ENCODE data around the gene RDH16. TPM values are rescaled to one million over a fixed set of nuclear protein-coding genes. Genes with fewer than 3 reads are reported as not detected.
"Not testable (repeated sequence)": the region's sequence is repeated elsewhere in the genome, so short reads cannot be mapped to it uniquely, and the experiment has no call there.

The RDH16 gene
- polyA plus RNA-seq, 1 donor from 2014 or later: 0.09 TPM

DNA sequence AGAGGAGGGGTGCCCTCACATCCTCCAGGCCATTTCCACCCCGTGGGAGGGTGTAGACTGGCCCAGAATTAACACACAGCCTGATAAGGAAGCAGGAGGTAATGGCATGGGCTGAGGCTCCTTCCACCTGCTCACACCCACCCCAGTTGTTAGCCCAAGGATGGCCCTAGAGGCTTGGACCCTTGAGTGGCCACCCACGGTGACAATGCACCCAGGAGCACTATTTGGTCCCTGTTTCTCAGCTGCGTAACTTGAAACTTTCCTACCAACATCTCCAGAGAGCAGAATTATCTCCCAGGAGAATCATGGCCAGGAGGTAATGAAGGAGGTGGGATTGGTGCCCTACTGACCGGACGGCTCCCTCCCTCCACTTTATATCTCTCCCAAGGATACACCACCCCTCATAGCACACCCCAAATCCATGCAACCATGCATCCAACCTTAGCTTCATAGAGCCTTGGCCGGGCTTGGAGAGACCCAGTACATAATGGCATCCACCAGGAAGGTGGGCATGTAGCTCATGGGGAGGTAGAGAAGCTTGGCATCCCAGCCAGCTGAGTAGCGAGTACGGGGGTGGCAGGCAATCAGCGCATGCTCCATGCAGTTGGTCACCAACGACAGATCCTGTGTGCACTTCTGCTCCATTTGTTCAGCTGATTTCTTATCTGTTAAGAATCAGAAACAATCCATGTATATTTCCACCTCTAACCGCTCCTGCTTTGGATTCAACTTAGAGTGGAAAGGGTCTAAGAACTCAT lies 5.6 kb downstream of the RDH16 start:
- H3K4me1 Mint-ChIP-seq: no peaks in the 10 kb centered on the region
- H3K27ac Mint-ChIP-seq: no peak overlapping the region
- peaks cover 14% of the 10 kb centered on the region for H3K36me3 Mint-ChIP-seq
- H3K4me3 Mint-ChIP-seq: no peak overlapping the region
- peaks cover 0 to 4% (median 2%) of the 10 kb centered on the region in 3 donors for H3K9me3 Mint-ChIP-seq
- peaks cover 10% of the 10 kb centered on the region for H3K27me3 Mint-ChIP-seq

- peaks cover 1 to 23% (median 7%) of the 10 kb centered on the region in 3 donors for H3K9me3 Mint-ChIP-seq
- peaks cover 8% of the 10 kb centered on the region for H3K27me3 Mint-ChIP-seq
- H3K4me3 Mint-ChIP-seq: no peak overlapping the region
- H3K4me1 Mint-ChIP-seq: no peaks in the 10 kb centered on the region
- no peak overlapping the region for H3K27ac Mint-ChIP-seq
- H3K36me3 Mint-ChIP-seq: peaks cover 16% of the 10 kb centered on the region
Observed at GRCh38 chr12:56948881-56949280, 8.5 kb downstream of the RDH16 start.

GRCh38 chr12:56948457-56948777 lies 9.0 kb downstream of the RDH16 start:
- no peak overlapping the region for H3K4me3 Mint-ChIP-seq
- peaks cover 18% of the 10 kb centered on the region for H3K36me3 Mint-ChIP-seq
- no peaks in the 10 kb centered on the region for H3K4me1 Mint-ChIP-seq
- no peak overlapping the region for H3K27ac Mint-ChIP-seq
- peaks cover 8% of the 10 kb centered on the region for H3K27me3 Mint-ChIP-seq
- peaks cover 3 to 25% (median 7%) of the 10 kb centered on the region in 3 donors for H3K9me3 Mint-ChIP-seq

DNA sequence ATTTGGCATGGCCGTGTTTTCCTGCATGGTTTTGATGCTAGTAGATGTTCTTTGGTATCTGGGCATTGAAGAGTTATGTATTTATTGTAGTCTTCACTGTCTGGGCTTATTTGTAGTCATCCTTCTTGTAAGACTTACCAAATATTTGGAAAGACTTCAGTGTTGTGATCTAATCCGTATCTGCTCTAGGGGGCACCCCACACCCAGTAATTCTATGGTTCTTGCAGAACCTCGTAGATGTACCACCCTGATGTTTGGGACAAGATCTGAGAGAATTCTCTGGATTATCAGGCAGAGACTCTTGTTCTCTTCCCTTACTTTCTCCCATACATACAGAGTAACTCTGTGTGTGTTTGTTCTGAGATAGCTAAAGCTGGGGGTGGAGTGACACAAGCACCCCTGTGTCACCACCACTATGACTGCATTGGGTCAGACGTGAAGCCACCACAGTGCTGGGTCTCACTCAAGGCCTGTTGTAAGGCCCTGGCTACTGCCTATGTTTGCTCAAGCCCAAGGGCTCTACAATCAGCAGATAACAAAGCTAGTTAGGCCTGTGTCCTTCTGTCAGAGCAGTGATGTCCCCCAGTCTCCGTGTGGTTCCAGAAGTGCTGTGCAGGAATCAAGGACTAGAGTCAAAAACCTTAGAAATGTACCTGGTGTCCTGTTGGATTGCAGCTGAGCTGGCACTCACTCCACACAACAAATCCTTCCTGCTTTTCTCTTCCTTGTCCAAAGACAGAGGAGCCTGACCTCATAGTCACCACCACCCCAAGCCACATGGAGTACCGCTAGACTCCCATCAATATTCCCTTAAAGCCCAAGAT lies 9.6 kb downstream of the RDH16 start:
- H3K27ac Mint-ChIP-seq: no peak overlapping the region
- peaks cover 8% of the 10 kb centered on the region for H3K27me3 Mint-ChIP-seq
- no peak overlapping the region for H3K4me3 Mint-ChIP-seq
- H3K4me1 Mint-ChIP-seq: no peaks in the 10 kb centered on the region
- peaks cover 4 to 25% (median 7%) of the 10 kb centered on the region in 3 donors for H3K9me3 Mint-ChIP-seq
- H3K36me3 Mint-ChIP-seq: peaks cover 19% of the 10 kb centered on the region

DNA sequence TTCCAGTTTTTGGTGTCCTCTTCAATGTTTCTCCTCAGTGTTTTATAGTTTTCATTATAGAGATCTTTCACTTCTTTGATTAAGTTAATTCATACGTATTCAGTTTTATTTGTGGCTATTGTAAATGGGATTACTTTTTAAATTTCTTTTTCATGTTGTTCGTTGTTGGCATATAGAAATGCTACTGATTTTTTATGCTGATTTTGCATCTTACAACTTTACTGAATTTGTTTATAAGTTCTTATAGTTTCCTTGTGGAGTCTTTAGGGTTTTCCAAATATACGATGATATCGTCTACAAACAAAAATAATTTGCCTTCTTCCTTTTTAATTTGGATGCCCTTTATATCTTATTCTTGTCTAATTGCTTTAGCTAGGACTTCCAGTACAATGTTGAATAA lies 13.5 kb downstream of the RDH16 start:
- no peak overlapping the region for H3K27ac Mint-ChIP-seq
- H3K27me3 Mint-ChIP-seq: peaks cover 8% of the 10 kb centered on the region
- peaks cover 0 to 2% (median 0%) of the 10 kb centered on the region in 3 donors for H3K4me1 Mint-ChIP-seq
- H3K4me3 Mint-ChIP-seq: no peak overlapping the region
- peaks cover 4 to 25% (median 7%) of the 10 kb centered on the region in 3 donors for H3K9me3 Mint-ChIP-seq
- H3K36me3 Mint-ChIP-seq: peaks cover 10% of the 10 kb centered on the region

DNA sequence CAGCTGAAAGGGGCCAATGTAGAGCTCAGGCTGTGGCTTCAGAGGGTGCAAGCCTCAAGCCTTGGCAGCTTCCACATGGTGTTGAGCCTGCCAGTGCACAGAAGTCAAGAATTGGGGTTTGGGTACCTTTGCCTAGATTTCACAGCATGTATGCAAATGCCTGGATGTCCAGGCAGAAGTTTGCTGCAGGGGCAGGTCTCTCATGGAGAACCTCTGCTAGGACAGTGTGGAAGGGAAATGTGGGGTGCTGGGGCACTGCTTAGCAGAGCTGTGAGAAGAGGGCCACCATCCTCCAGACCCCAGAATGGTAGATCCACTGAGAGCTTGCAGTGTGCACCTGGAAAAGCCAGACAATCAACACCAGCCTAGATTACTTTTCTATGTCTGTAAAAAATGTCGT lies 14.0 kb downstream of the RDH16 start:
- H3K9me3 Mint-ChIP-seq: peaks cover 4 to 25% (median 7%) of the 10 kb centered on the region in 3 donors
- not testable (repeated sequence) for H3K27me3 Mint-ChIP-seq, H3K4me1 Mint-ChIP-seq, H3K27ac Mint-ChIP-seq, H3K36me3 Mint-ChIP-seq, H3K4me3 Mint-ChIP-seq

DNA sequence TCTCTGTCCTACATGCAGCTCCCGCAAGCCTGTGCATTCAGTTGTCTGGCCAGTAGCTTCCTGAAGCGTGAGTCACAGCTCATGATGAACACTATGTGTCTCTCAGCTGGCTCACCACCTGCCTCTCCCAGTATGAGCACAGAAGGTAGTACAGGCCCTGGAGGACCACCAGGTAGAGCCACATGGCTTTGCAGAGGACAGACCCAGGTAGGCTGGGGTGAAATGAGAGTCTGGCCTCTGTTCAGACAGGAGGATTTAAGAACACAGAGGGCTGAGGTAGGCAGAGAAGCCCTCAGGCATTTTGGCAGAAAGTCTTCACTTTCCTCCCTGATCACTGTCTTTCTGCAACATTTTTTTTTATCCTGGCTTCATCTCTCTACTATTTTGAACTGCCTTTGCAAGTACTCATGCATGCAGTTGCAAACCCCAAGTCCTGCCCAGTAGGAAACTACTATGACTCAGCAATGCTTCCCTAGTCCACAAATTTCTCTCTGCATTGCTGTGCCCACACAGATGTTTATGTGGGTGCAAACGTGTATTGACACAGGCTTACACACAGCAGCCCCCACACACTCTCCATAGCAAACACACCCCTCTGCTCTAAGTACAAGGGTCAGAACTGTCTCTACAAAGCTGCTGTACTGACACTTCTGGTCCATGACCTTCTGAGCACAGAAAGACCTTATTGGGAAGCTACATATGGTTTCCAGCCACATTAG lies 15.9 kb downstream of the RDH16 start:
- Mint-ChIP-seq H3K4me3 (no peak overlapping the region), H3K27ac (peak overlapping the region in 1 of 3 donors; percentile 60), H3K36me3 (peaks cover 10% of the 10 kb centered on the region), H3K4me1 (peaks cover 0 to 2% (median 0%) of the 10 kb centered on the region in 3 donors), H3K27me3 (peaks cover 3% of the 10 kb centered on the region), H3K9me3 (peaks cover 3 to 18% (median 4%) of the 10 kb centered on the region in 3 donors)

DNA sequence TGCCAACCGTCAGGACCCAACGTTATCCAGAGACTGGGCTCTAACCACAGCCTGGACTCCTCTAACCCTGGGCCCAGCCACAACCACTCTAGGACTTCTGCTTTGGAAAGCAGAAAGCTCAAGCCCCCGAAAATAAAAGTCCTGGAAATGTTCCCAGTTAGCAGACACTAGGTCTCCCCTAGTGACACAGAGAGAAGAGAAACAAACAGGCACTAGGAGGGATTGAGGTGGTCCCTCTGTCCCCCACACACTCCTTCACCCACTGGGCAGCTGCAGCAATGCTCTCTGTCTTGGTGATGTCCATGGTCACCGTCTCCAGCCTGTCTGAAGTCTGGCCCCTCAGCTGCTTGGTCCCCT lies 16.5 kb downstream of the RDH16 start:
- not testable (repeated sequence) for H3K4me1 Mint-ChIP-seq, H3K27ac Mint-ChIP-seq, H3K27me3 Mint-ChIP-seq

GRCh38 chr12:56935752-56936151 lies 21.7 kb downstream of the RDH16 start:
- H3K4me3 Mint-ChIP-seq: no peak overlapping the region
- H3K9me3 Mint-ChIP-seq: no peaks in the 10 kb centered on the region
- H3K4me1 Mint-ChIP-seq: no peaks in the 10 kb centered on the region
- H3K27me3 Mint-ChIP-seq: peaks cover 1% of the 10 kb centered on the region
- peaks cover 5% of the 10 kb centered on the region for H3K36me3 Mint-ChIP-seq
- H3K27ac Mint-ChIP-seq: no peak overlapping the region

More for the DNA sequence above, 16.5 kb downstream of the RDH16 start:
- H3K9me3 Mint-ChIP-seq: peaks cover 2 to 12% (median 3%) of the 10 kb centered on the region in 3 donors
- H3K36me3 Mint-ChIP-seq, H3K4me3 Mint-ChIP-seq: not testable (repeated sequence)

DNA sequence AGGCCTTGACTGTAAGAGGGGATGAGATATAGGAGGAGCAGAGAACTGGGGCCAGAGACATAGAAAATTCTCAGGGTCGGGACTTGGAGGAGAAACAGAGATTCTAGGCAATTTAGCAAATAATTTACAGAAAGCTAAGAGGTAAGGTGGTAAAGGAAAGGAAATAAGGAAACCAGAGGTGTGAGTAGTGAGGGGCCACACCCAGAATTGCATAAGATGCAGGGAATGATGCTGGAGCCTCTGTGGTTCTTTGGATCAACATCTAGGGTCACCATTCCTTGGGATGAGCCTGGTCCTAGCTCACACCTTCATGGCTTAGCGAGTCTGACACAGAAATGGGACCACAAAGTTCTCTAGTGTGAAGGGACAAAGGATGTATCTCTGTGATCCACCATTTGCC lies 22.3 kb downstream of the RDH16 start:
- no peaks in the 10 kb centered on the region for H3K4me1 Mint-ChIP-seq
- peaks cover 1% of the 10 kb centered on the region for H3K27me3 Mint-ChIP-seq
- no peak overlapping the region for H3K27ac Mint-ChIP-seq
- H3K9me3 Mint-ChIP-seq: no peaks in the 10 kb centered on the region
- no peak overlapping the region for H3K4me3 Mint-ChIP-seq
- H3K36me3 Mint-ChIP-seq: peaks cover 5% of the 10 kb centered on the region

GRCh38 chr12:56933826-56934625 lies 23.4 kb downstream of the RDH16 start, which contains the start of gene SDR9C7:
Gene SDR9C7, minus strand, starts transcription at chr12:56934408. Its CDS starts 147 bp downstream, at chr12:56934261.
- Mint-ChIP-seq H3K27ac (no peak within 1 kb of the TSS), H3K27me3 (peaks cover 1% of the 10 kb centered on the region), H3K4me3 (no peak within 1 kb of the TSS), H3K36me3 (peaks cover 5% of the 10 kb centered on the region), H3K9me3 (no peaks in the 10 kb centered on the region), H3K4me1 (no peaks in the 10 kb centered on the region)

DNA sequence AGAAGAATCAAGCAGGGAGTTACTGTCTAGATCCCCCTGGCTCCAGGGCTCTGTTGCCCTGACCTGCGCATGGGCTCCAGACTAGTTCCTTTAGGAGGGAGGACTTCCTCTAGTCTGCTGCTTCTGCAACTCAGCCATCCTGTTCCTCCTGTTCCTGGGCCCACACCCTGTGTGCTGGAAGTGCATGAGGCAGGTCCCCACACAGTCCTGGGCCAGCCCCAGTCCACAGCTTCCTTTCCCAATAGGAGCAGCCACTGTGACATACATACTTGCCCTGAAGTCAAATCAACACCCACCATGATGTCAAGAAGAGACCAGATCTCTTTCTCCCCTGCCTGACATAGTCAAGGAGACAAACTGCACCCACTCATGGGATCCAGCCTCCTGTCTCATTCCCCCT lies 24.5 kb downstream of the RDH16 start:
- no peaks in the 10 kb centered on the region for H3K4me1 Mint-ChIP-seq
- H3K36me3 Mint-ChIP-seq: peaks cover 5% of the 10 kb centered on the region
- no peak overlapping the region for H3K27ac Mint-ChIP-seq
- peaks cover 3% of the 10 kb centered on the region for H3K27me3 Mint-ChIP-seq
- no peaks in the 10 kb centered on the region for H3K9me3 Mint-ChIP-seq
- H3K4me3 Mint-ChIP-seq: no peak overlapping the region

DNA sequence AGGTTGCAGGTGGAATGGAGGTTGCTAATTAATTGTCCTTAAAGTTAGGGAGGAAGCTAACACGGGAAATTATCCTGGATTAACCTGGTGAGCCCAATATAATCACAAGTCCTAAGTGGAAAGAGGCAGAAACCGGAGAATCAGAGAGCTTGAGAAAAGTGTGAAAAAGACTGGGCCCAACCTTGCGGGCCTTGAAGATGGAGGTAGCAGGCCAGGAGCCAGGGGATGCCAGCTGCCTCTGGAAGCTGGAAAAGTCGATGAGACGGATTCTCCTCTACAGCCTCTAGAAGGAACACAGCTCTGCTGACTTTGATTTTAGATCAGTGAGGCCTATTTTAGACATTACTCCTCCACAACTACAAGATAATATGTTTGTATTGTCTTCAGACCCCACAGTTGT lies 25.3 kb downstream of the RDH16 start:
- peaks cover 2% of the 10 kb centered on the region for H3K36me3 Mint-ChIP-seq
- no peak overlapping the region for H3K4me3 Mint-ChIP-seq
- no peak overlapping the region for H3K27ac Mint-ChIP-seq
- no peaks in the 10 kb centered on the region for H3K9me3 Mint-ChIP-seq
- H3K27me3 Mint-ChIP-seq: peaks cover 3% of the 10 kb centered on the region
- H3K4me1 Mint-ChIP-seq: no peaks in the 10 kb centered on the region

GRCh38 chr12:56931474-56931978 lies 25.9 kb downstream of the RDH16 start:
- no peaks in the 10 kb centered on the region for H3K36me3 Mint-ChIP-seq
- no peak overlapping the region for H3K27ac Mint-ChIP-seq
- no peaks in the 10 kb centered on the region for H3K4me1 Mint-ChIP-seq
- no peaks in the 10 kb centered on the region for H3K9me3 Mint-ChIP-seq
- H3K4me3 Mint-ChIP-seq: no peak overlapping the region
- H3K27me3 Mint-ChIP-seq: peaks cover 2% of the 10 kb centered on the region
